Ovary (tissue), 9 donors: ENCODE results near the gene PAAF1. TPM values are rescaled to one million over a fixed set of nuclear protein-coding genes. Genes with fewer than 3 reads are reported as not detected.
"Not testable (repeated sequence)": the region's sequence is repeated elsewhere in the genome, so short reads cannot be mapped to it uniquely, and the experiment has no call there.

ENCODE experiments used
- DNase-seq, 5 donors: peaks; one replicate each; pipeline ENCODE4 v3.0.0-alpha.2; 2019 to 2020
- H3K27ac ChIP-seq, 2 donors: fragments of 200-600 bp; one replicate each; pipeline versions ENCODE4 v1.5.1 to v1.8.0; 2019 to 2022
- H3K27me3 ChIP-seq: fragments of 200-600 bp; one replicate; pipeline ENCODE4 v1.8.0; 2022
- H3K36me3 ChIP-seq: fragments of 200-600 bp; sonication (generic); one replicate; pipeline ENCODE4 v1.5.1; 2019
- H3K4me1 ChIP-seq: one replicate; pipeline ENCODE4 v1.8.1; 2013; ENCODE audit warnings: mild to moderate bottlenecking, moderate library complexity; ENCODE audit not compliant: insufficient read depth
- H3K4me3 ChIP-seq: fragments of 200-600 bp; sonication (generic); one replicate; pipeline ENCODE4 v1.5.1; 2017
- H3K9me3 ChIP-seq, 2 donors: fragments of 200-600 bp in 1 of 2; sonication (generic) in 1 of 2; one replicate each; pipeline versions ENCODE4 v1.5.1 to v1.8.1; 2013 to 2019; ENCODE audit warnings: mild to moderate bottlenecking in 1 of 2, moderate library complexity in 1 of 2
- EP300 ChIP-seq: sonication (generic); formaldehyde crosslinking; IDR thresholded peaks from one replicate; pipeline ENCODE4 v1.6.1; 2017; ENCODE audit warnings: antibody characterized with exemption
- POLR2A ChIP-seq: fragments of 450-650 bp; IDR thresholded peaks from one replicate; pipeline ENCODE4 v1.6.1; 2017; ENCODE audit warnings: antibody characterized with exemption, mild to moderate bottlenecking, moderate library complexity
- WGBS, 3 donors: extraction: QIAGEN DNeasy Blood & Tissue Kit in 1 of 3; methylation state at CpG; one replicate each; pipeline versions ENCODE4 v1.1.5 to v1.1.7; 2013 to 2017; 5-methylcytosine and 5-hydroxymethylcytosine counted together
- intact Hi-C, 4 donors: fragments of 100-400 bp; cut with DNase I; formaldehyde crosslinking; loops; one replicate each; pipeline versions ENCODE4 v1.11.0 to v1.15.1; 2022 to 2023
- polyA plus RNA-seq, 2 donors: library from polyadenylated mRNA; stranded (reverse); fragments of 200-250 nt in 1 of 2; fragments of 350-450 nt in 1 of 2; fragmentation: Illumina TruSeq in 1 of 2; extraction: RNeasy Lipid Tissue Mini Kit (QIAGEN cat#74804) in 1 of 2; gene quantifications; one replicate each; pipeline ENCODE4 v1.2.3, GENCODE V29; 2013 to 2014
- total RNA-seq, 7 donors: library from RNA; depleted of rRNA in 2 of 7; stranded (reverse); fragments of >200 nt in 2 of 7; fragmentation: NEBNext Ultra II Directional in 3 of 7; extraction: Animal tissue kit (Norgen Biotek cat#: 25700) in 3 of 7; gene quantifications; one replicate each; pipeline versions ENCODE4 v1.1.0 to v1.2.4, GENCODE V29; 2016 to 2023
- TF ChIP-seq, protein P1 (sequence below), 3 donors: fragments of 450-650 bp in 2 of 3; fragments of 200-600 bp in 1 of 3; IDR thresholded peaks; one replicate each; pipeline versions ENCODE4 v1.5.1 to v1.8.0; 2016 to 2022; ENCODE audit warnings: antibody characterized with exemption in 3 of 3, mild to moderate bottlenecking in 1 of 3
- donor health status: DM: no; HTN: no; CAD: no; lungs with moderate emphysema.
- donor health status: DM: no; HTN: no; CAD: no.
- donor health status: Bipolar disorder and iron deficiency.
- donor health status: DM: yes; HTN: yes; CAD: no.
- donor health status: DM: no; HTN: no; CAD: no.
- donor health status: DM: yes; HTN: yes; CAD: no.

PAAF1 gene
- total and polyA plus RNA-seq, 9 donors: 9.5 to 48.0 (median 18.3) TPM

GRCh38 chr11:73931951-73932350 lies 55.2 kb downstream of the PAAF1 start:
- TF ChIP-seq EP300 (no peak), POLR2A (no peak)
- TF ChIP-seq, protein P1, sequence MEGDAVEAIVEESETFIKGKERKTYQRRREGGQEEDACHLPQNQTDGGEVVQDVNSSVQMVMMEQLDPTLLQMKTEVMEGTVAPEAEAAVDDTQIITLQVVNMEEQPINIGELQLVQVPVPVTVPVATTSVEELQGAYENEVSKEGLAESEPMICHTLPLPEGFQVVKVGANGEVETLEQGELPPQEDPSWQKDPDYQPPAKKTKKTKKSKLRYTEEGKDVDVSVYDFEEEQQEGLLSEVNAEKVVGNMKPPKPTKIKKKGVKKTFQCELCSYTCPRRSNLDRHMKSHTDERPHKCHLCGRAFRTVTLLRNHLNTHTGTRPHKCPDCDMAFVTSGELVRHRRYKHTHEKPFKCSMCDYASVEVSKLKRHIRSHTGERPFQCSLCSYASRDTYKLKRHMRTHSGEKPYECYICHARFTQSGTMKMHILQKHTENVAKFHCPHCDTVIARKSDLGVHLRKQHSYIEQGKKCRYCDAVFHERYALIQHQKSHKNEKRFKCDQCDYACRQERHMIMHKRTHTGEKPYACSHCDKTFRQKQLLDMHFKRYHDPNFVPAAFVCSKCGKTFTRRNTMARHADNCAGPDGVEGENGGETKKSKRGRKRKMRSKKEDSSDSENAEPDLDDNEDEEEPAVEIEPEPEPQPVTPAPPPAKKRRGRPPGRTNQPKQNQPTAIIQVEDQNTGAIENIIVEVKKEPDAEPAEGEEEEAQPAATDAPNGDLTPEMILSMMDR (IDR thresholded peaks at IDR 0.05): no peak
- no peak for DNase-seq
- H3K36me3 ChIP-seq: no peaks in the 10 kb centered on the region
- H3K4me3 ChIP-seq: no peak overlapping the region
- H3K27me3 ChIP-seq: no peaks in the 10 kb centered on the region
- H3K27ac ChIP-seq: no peak overlapping the region
- H3K9me3 ChIP-seq: no peaks in the 10 kb centered on the region
- intact Hi-C loops: no loop called here
- no peaks in the 10 kb centered on the region for H3K4me1 ChIP-seq
- WGBS, 3 donors: 90 to 94% (median 92%) methylated on average over 6 of the region's 6 CpGs

GRCh38 chr11:73932781-73933180 lies 56.0 kb downstream of the PAAF1 start:
- H3K4me1 ChIP-seq: no peaks in the 10 kb centered on the region
- no peak for TF ChIP-seq POLR2A
- WGBS, 3 donors: 87 to 91% (median 87%) methylated on average over 7 of the region's 7 CpGs
- H3K9me3 ChIP-seq: no peaks in the 10 kb centered on the region
- H3K36me3 ChIP-seq: no peaks in the 10 kb centered on the region
- H3K4me3 ChIP-seq: no peak overlapping the region
- intact Hi-C loops: no loop called here
- DNase-seq: no peak
- H3K27me3 ChIP-seq: no peaks in the 10 kb centered on the region
- H3K27ac ChIP-seq: no peak overlapping the region

GRCh38 chr11:73936047-73936446 lies 59.2 kb downstream of the PAAF1 start:
- 92 to 96% (median 94%) methylated on average over 2 to 14 of the region's 25 CpGs for WGBS, 3 donors
- H3K27ac ChIP-seq, H3K27me3 ChIP-seq, intact Hi-C loops, H3K4me1 ChIP-seq, H3K4me3 ChIP-seq, H3K9me3 ChIP-seq, H3K36me3 ChIP-seq, DNase-seq: not testable (repeated sequence)

DNA sequence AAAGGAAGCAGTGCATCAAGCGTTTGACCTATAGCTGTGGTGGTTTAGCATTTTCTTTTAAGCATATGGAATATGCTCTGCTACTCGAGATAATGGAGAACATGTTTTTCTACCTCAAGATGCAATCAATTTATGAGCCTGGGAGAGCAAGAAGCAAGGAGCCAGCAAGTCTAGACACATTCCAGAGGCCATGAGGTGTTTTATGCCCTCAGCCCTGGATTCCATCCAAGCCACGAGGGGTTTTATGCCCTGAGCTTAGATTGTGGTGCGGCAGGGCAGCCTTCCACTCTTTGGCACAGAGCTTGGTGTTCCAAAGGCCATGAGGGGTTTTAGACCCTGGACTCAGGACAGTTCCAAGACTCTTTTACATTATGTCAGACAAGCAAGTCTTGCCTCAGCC lies 62.3 kb downstream of the PAAF1 start:
- Histone ChIP-seq H3K36me3 (no peaks in the 10 kb centered on the region), H3K9me3 (no peaks in the 10 kb centered on the region), H3K27ac (no peak overlapping the region), H3K4me3 (no peak overlapping the region), H3K4me1 (no peaks in the 10 kb centered on the region), H3K27me3 (no peaks in the 10 kb centered on the region)
- no peak for DNase-seq
- WGBS, 3 donors: 66 to 68% (median 67%) methylated on average over 4 of the region's 4 CpGs
- TF ChIP-seq POLR2A (no peak), EP300 (no peak)
- TF ChIP-seq, protein P1 (IDR thresholded peaks at IDR 0.05): no peak
- intact Hi-C loops: no loop called here

DNA sequence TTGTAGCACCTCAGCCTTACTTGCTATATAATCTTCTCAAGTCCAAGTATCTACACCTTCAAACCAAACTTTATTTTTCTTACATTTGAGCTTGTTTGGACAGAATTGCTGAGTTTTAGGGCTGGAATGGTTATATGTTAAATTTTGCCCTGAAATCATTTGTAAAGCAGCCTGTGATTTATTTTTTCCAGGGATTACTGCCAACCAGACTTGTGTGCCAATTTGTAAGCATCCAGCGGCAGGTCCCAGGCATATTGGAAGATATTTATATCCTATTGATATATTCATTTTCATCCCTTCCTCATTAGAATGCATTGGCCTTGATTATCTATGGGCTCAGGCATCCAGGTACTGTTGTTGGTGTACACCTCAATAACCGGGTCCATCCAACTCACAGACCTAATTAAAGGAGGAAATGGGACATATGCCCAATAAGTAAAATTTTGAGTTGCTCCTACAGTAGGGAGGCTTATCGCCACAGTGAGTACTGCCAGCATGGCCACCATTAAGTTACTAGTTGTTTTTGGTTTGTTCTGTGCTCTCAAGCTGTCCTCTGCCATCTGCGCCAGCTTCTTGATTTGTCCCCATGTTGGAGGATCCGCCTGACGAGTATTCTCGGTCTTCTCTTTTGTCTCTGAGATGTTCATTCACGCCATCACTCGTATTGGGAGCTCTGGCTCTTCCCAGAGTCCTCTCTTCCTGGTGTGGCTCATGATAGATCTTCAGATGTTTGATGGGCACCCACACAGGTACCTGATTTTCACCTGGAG lies 64.2 kb downstream of the PAAF1 start:
- 90 to 95% (median 93%) methylated on average over 9 of the region's 9 CpGs for WGBS, 3 donors
- TF ChIP-seq EP300: no peak
- TF ChIP-seq, protein P1 (IDR thresholded peaks at IDR 0.05): no peak
- no peak for TF ChIP-seq POLR2A
- no peaks in the 10 kb centered on the region for H3K27me3 ChIP-seq
- no peaks in the 10 kb centered on the region for H3K9me3 ChIP-seq
- H3K4me1 ChIP-seq: no peaks in the 10 kb centered on the region
- no peak overlapping the region for H3K4me3 ChIP-seq
- DNase-seq: no peak
- H3K36me3 ChIP-seq: no peaks in the 10 kb centered on the region
- intact Hi-C loops: no loop called here
- H3K27ac ChIP-seq: no peak overlapping the region
